ENCODE results near the gene RALBP1. TPM values are rescaled to one million over a fixed set of nuclear protein-coding genes. Genes with fewer than 3 reads are reported as not detected.

The RALBP1 gene
- total and polyA plus RNA-seq, 12 donors, result 23.1 to 53.8 (median 41.0) TPM

GRCh38 chr18:9495465-9495864, 20.2 kb downstream of the RALBP1 start:
- TF ChIP-seq CTCF (IDR thresholded peaks at IDR 0.05), result no peak
- intact Hi-C loops (cut with DNase I), result no loop called here
- WGBS, 2 donors, result 75 to 84% methylated on average over 1 of the region's 1 CpG
- no peak for ATAC-seq
- Histone ChIP-seq H3K27ac (no peak overlapping the region), H3K9me3 (peaks cover 0 to 7% (median 0%) of the 10 kb centered on the region in 11 donors), H3K4me3 (no peak overlapping the region), H3K36me3 (peaks cover 0 to 3% (median 0%) of the 10 kb centered on the region in 9 donors), H3K27me3 (no peaks in the 10 kb centered on the region), H3K4me1 (peaks cover 0 to 19% (median 3%) of the 10 kb centered on the region in 9 donors)
- DNase-seq, result no peak

GRCh38 chr18:9495916-9496705, 20.8 kb downstream of the RALBP1 start:
- ATAC-seq (no peak), DNase-seq (no peak)
- H3K4me3 ChIP-seq, result no peak overlapping the region
- intact Hi-C loops (cut with DNase I), result no loop called here
- TF ChIP-seq CTCF (IDR thresholded peaks at IDR 0.05), result no peak
- H3K27me3 ChIP-seq, result no peaks in the 10 kb centered on the region
- peaks cover 0 to 3% (median 0%) of the 10 kb centered on the region in 9 donors for H3K36me3 ChIP-seq
- 91% methylated on average over 6 of the region's 6 CpGs for WGBS, 2 donors
- no peak overlapping the region for H3K27ac ChIP-seq
- peaks cover 0 to 19% (median 3%) of the 10 kb centered on the region in 9 donors for H3K4me1 ChIP-seq
- H3K9me3 ChIP-seq, result peaks cover 0 to 7% (median 0%) of the 10 kb centered on the region in 11 donors

- peaks cover 0 to 7% (median 0%) of the 10 kb centered on the region in 9 donors for H3K36me3 ChIP-seq
- peaks cover 0 to 25% (median 11%) of the 10 kb centered on the region in 11 donors for H3K9me3 ChIP-seq
- DNase-seq (peak in 1 of 2 donors; percentile 14), ATAC-seq (peak in 7 of 8 donors; percentile 38 to 79 (median 70))
- intact Hi-C loops (cut with DNase I), result loop anchor here in 1 of 10 donors (10.0 kb wide), 1 partner anchor 61 kb away; no protein-coding TSS in a partner anchor
- WGBS, 2 donors, result 35 to 65% methylated on average over 4 of the region's 4 CpGs
- no peak for TF ChIP-seq CTCF (IDR thresholded peaks at IDR 0.05)
- peaks cover 0 to 31% (median 8%) of the 10 kb centered on the region in 9 donors for H3K4me1 ChIP-seq
- no peaks in the 10 kb centered on the region for H3K27me3 ChIP-seq
- peak overlapping the region in 1 of 10 donors; percentile 16 for H3K27ac ChIP-seq
- no peak overlapping the region for H3K4me3 ChIP-seq
Measured at GRCh38 chr18:9506046-9506792, 30.9 kb downstream of the RALBP1 start.

GRCh38 chr18:9507565-9508088, 32.3 kb downstream of the RALBP1 start:
- ATAC-seq, result no peak
- Histone ChIP-seq H3K9me3 (peaks cover 0 to 17% (median 9%) of the 10 kb centered on the region in 11 donors), H3K27ac (no peak overlapping the region), H3K36me3 (no peaks in the 10 kb centered on the region), H3K4me1 (peaks cover 0 to 31% (median 8%) of the 10 kb centered on the region in 9 donors), H3K27me3 (no peaks in the 10 kb centered on the region), H3K4me3 (no peak overlapping the region)
- 75 to 77% methylated on average over 2 of the region's 2 CpGs for WGBS, 2 donors
- intact Hi-C loops (cut with DNase I), result loop anchor here in 1 of 10 donors (10.0 kb wide), 1 partner anchor 63 kb away; no protein-coding TSS in a partner anchor
- TF ChIP-seq CTCF (IDR thresholded peaks at IDR 0.05), result no peak
- DNase-seq, result no peak

All from heart right ventricle (tissue), 16 donors.